Esophagus muscularis mucosa (tissue), 4 donors: ENCODE data around the gene TNFRSF11A.

Source experiments
- EP300 ChIP-seq: sonication (generic); formaldehyde crosslinking; IDR thresholded peaks from one replicate; pipeline ENCODE4 v1.6.1; 2017; ENCODE audit warnings: antibody characterized with exemption
- POLR2A ChIP-seq: fragments of 450-650 bp; IDR thresholded peaks from one replicate; pipeline ENCODE4 v1.6.1; 2017; ENCODE audit warnings: antibody characterized with exemption, moderate library complexity, mild to moderate bottlenecking, low read depth
- TF ChIP-seq, protein P1 (sequence below), 3 experiments: fragments of 200-600 bp in 2 of 3; fragments of 450-650 bp in 1 of 3; sonication (generic) in 2 of 3; IDR thresholded peaks; one replicate each; pipeline ENCODE4 v1.5.1; 2017 to 2019; ENCODE audit warnings: antibody characterized with exemption in 3 of 3, mild to moderate bottlenecking in 2 of 3, moderate library complexity in 1 of 3

GRCh38 chr18:62335494-62335893 is 10.4 kb downstream of the TNFRSF11A start:
- TF ChIP-seq, protein P1, sequence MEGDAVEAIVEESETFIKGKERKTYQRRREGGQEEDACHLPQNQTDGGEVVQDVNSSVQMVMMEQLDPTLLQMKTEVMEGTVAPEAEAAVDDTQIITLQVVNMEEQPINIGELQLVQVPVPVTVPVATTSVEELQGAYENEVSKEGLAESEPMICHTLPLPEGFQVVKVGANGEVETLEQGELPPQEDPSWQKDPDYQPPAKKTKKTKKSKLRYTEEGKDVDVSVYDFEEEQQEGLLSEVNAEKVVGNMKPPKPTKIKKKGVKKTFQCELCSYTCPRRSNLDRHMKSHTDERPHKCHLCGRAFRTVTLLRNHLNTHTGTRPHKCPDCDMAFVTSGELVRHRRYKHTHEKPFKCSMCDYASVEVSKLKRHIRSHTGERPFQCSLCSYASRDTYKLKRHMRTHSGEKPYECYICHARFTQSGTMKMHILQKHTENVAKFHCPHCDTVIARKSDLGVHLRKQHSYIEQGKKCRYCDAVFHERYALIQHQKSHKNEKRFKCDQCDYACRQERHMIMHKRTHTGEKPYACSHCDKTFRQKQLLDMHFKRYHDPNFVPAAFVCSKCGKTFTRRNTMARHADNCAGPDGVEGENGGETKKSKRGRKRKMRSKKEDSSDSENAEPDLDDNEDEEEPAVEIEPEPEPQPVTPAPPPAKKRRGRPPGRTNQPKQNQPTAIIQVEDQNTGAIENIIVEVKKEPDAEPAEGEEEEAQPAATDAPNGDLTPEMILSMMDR (IDR thresholded peaks at IDR 0.05) = no peak
- TF ChIP-seq POLR2A (no peak), EP300 (no peak)
